SK-N-SH (cell line): Measurements from ENCODE around the gene PPP6R2. TPM values are rescaled to one million over a fixed set of nuclear protein-coding genes. Genes with fewer than 3 reads are reported as not detected.

Experiments
- CTCF ChIA-PET: fragments of 300-600, 350-600 bp; formaldehyde crosslinking; extraction: SDS; loops from one replicate; lab custom pipeline; 2021; lab: Yijun Ruan, JAX
- POLR2A ChIA-PET: fragments of 350-600 bp; sonication (Branson Sonifier 250); formaldehyde crosslinking; extraction: SDS; loops from one replicate; lab custom pipeline; 2020; ENCODE audit warnings: antibody characterized with exemption, inconsistent platforms; lab: Yijun Ruan, JAX
- DNase-seq: peaks from one replicate; pipeline ENCODE4 v3.0.0; 2012
- H2AFZ ChIP-seq: fragments of 200-600 bp; sonication (generic); 2 replicates; pipeline ENCODE4 v1.8.1; 2016; ENCODE audit warnings: antibody characterized with exemption, mild to moderate bottlenecking, low read depth
- H3F3A ChIP-seq: fragments of 200-600 bp; sonication (generic); replicated peaks from 2 replicates; pipeline ENCODE3; 2016; ENCODE audit warnings: antibody characterized with exemption, mild to moderate bottlenecking; ENCODE audit not compliant: insufficient read depth
- H3K27ac ChIP-seq, 2 experiments: fragments of 200-500 bp in 1 of 2; fragments of 200-600 bp in 1 of 2; sonication (Bioruptor generic) in 1 of 2; sonication (generic), shearing (Covaris generic) in 1 of 2; 2 replicates each; pipeline versions ENCODE4 v1.5.1 to v1.6.1; 2014 to 2016; ENCODE audit warnings: low read depth in 2 of 2, inconsistent platforms in 1 of 2, low read length in 1 of 2, mild to moderate bottlenecking in 1 of 2, mixed read lengths in 1 of 2
- H3K27me3 ChIP-seq: fragments of 200-600 bp; sonication (generic), shearing (Covaris generic); 2 replicates; pipeline ENCODE4 v1.6.1; 2016; ENCODE audit warnings: mixed run types; ENCODE audit not compliant: insufficient read depth
- H3K36me3 ChIP-seq, 2 experiments: fragments of 200-500 bp in 1 of 2; fragments of 200-600 bp in 1 of 2; sonication (Bioruptor generic) in 1 of 2; sonication (generic) in 1 of 2; replicated peaks in 1 of 2; 2 replicates each; pipeline versions ENCODE3 to v1.5.1; 2014 to 2016; ENCODE audit warnings: low read length in 1 of 2, mild to moderate bottlenecking in 1 of 2; ENCODE audit not compliant: insufficient read depth in 2 of 2, control insufficient read depth in 1 of 2
- H3K4me1 ChIP-seq, 2 experiments: fragments of 200-500 bp in 1 of 2; fragments of 200-600 bp in 1 of 2; sonication (Bioruptor generic) in 1 of 2; sonication (generic), shearing (Covaris generic) in 1 of 2; 2 replicates each; pipeline versions ENCODE4 v1.5.1 to v1.6.1; 2014 to 2016; ENCODE audit warnings: low read depth in 1 of 2, low read length in 1 of 2, mixed run types in 1 of 2; ENCODE audit not compliant: insufficient read depth in 2 of 2, control insufficient read depth in 1 of 2
- H3K4me2 ChIP-seq: fragments of 200-600 bp; sonication (generic), shearing (Covaris generic); 2 replicates; pipeline ENCODE4 v1.6.1; 2017; ENCODE audit warnings: mixed run types
- H3K4me3 ChIP-seq, 2 experiments: fragments of 200-500 bp in 1 of 2; fragments of 200-600 bp in 1 of 2; sonication (Bioruptor generic) in 1 of 2; sonication (generic), shearing (Covaris generic) in 1 of 2; 2 replicates each; pipeline versions ENCODE4 v1.5.1 to v1.8.1; 2014 to 2016; ENCODE audit warnings: low read depth in 2 of 2, inconsistent platforms in 1 of 2, low read length in 1 of 2, mild to moderate bottlenecking in 1 of 2, mixed read lengths in 1 of 2, moderate library complexity in 1 of 2
- H3K79me2 ChIP-seq: fragments of 200-600 bp; sonication (generic); 2 replicates; pipeline ENCODE4 v1.8.1; 2017; ENCODE audit warnings: mild to moderate bottlenecking; ENCODE audit not compliant: insufficient read depth
- H3K9ac ChIP-seq: fragments of 200-600 bp; sonication (generic); 2 replicates; pipeline ENCODE4 v1.6.1; 2017; ENCODE audit warnings: mixed run types
- H3K9me2 ChIP-seq: fragments of 200-600 bp; sonication (generic); 2 replicates; pipeline ENCODE4 v1.6.1; 2017; ENCODE audit warnings: mixed run types
- H3K9me3 ChIP-seq: fragments of 200-600 bp; sonication (generic); 2 replicates; pipeline ENCODE4 v1.6.1; 2017; ENCODE audit warnings: mixed run types, mild to moderate bottlenecking, moderate library complexity
- H4K20me1 ChIP-seq: fragments of 200-600 bp; sonication (generic); 2 replicates; pipeline ENCODE4 v1.6.1; 2017; ENCODE audit warnings: mild to moderate bottlenecking, mixed run types; ENCODE audit not compliant: insufficient read depth
- EP300 ChIP-seq, 2 experiments: IDR thresholded peaks; 2 replicates each; pipeline versions ENCODE4 v1.4.0 to v1.6.1; 2012; ENCODE audit warnings: borderline replicate concordance in 1 of 2, low read depth in 1 of 2, low read length in 1 of 2
- EZH2phosphoT487 ChIP-seq: fragments of 200-600 bp; sonication (generic); IDR thresholded peaks from 2 replicates; pipeline ENCODE4 v1.6.1; 2017; ENCODE audit warnings: low read depth, mixed run types, mild to moderate bottlenecking, antibody characterized with exemption, moderate library complexity, borderline replicate concordance
- GATA2 ChIP-seq: sonication (generic); formaldehyde crosslinking; IDR thresholded peaks from 2 replicates; pipeline ENCODE4 v1.5.0; 2020; ENCODE audit warnings: mild to moderate bottlenecking, missing genetic modification reagents
- MAX ChIP-seq: IDR thresholded peaks from 2 replicates; pipeline ENCODE4 v1.4.0; 2012; ENCODE audit warnings: low read depth
- MXI1 ChIP-seq: IDR thresholded peaks from 2 replicates; pipeline ENCODE4 v1.6.1; 2012; ENCODE audit warnings: mild to moderate bottlenecking, low read depth, low read length, improper control_type of control experiment
- NFIC ChIP-seq: IDR thresholded peaks from 2 replicates; pipeline ENCODE4 v1.4.0; 2012; ENCODE audit warnings: borderline replicate concordance
- POLR2AphosphoS5 ChIP-seq: IDR thresholded peaks from 2 replicates; pipeline ENCODE4 v1.6.1; 2012; ENCODE audit warnings: low read depth, low read length
- RAD21 ChIP-seq: IDR thresholded peaks from 2 replicates; pipeline ENCODE4 v1.6.1; 2012; ENCODE audit warnings: mild to moderate bottlenecking, low read length
- REST ChIP-seq: IDR thresholded peaks from 2 replicates; pipeline ENCODE4 v1.6.1; 2012; ENCODE audit warnings: mild to moderate bottlenecking, low read depth, low read length, moderate library complexity
- RXRA ChIP-seq: IDR thresholded peaks from 2 replicates; pipeline ENCODE4 v1.4.0; 2012; ENCODE audit warnings: low read depth, mild to moderate bottlenecking, borderline replicate concordance
- SIN3A ChIP-seq: IDR thresholded peaks from 2 replicates; pipeline ENCODE4 v1.6.1; 2012; ENCODE audit warnings: low read depth, mild to moderate bottlenecking, low read length, moderate library complexity, borderline replicate concordance
- SMC3 ChIP-seq: IDR thresholded peaks from 2 replicates; pipeline ENCODE4 v1.6.1; 2012; ENCODE audit warnings: low read depth, low read length, improper control_type of control experiment
- TAF1 ChIP-seq: IDR thresholded peaks from 2 replicates; pipeline ENCODE4 v1.6.1; 2012; ENCODE audit warnings: low read depth, mild to moderate bottlenecking, low read length, moderate library complexity, borderline replicate concordance
- YY1 ChIP-seq: IDR thresholded peaks from 2 replicates; pipeline ENCODE4 v1.4.0; 2012; ENCODE audit warnings: low read depth, mild to moderate bottlenecking
- whole genome bisulfite sequencing: methylation state at CpG from one replicate; pipeline ENCODE4 v1.1.6; 2017; ENCODE audit warnings: low lambda C conversion rate; 5-methylcytosine and 5-hydroxymethylcytosine counted together
- polyA plus RNA-seq, 3 experiments: library from polyadenylated mRNA; depleted of rRNA; stranded (reverse); fragments of >200 nt; gene quantifications; 2 replicates each; pipeline ENCODE4 v1.2.3, GENCODE V29; 2012
- TF ChIP-seq, protein P1 (sequence below): IDR thresholded peaks from 2 replicates; pipeline ENCODE4; 2012
- TF ChIP-seq, protein P2 (sequence below): fragments of 150-350 bp; IDR thresholded peaks from 2 replicates; pipeline ENCODE4 v1.6.1; 2016; ENCODE audit warnings: mild to moderate bottlenecking, low read depth, low read length

PPP6R2 gene
- polyA plus RNA-seq, 1 of the 3 experiments (the other 2 are of a cell fraction), result 45.7 TPM

DNA sequence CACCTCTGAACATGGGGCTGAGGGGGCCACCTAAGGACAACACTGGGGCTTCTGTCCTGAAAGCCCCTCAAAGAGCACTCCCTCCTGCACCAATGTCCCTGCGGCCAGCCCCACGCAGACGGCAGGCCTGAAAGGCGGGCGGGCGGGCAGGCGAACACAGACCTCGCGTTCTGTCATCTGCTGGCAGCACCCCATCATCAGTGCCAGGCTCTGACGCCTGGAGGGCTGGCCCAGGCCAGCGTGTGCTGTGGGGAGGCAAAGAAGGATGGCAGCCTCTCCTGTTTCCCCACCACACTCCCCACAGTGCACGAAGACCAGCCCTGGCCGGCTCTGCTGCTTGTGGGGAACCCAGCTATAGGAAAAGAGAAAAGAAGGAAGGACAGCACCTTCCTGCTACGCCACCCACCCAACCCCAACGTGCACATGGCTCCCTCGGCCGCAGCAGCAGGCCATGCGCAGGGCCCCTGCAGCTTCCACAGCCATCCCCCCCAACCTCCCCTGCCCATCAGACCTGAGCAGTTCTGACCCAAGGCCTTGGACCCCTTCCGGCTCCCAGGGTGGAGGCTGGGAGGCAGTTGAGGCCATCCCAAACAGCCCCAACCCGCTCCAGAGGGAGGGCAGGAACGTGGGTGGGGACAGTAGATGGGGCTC lies 128.2 kb downstream of the PPP6R2 start:
- no peak overlapping the region for H2AFZ ChIP-seq
- 94% methylated on average over 16 of the region's 21 CpGs for WGBS
- no peaks in the 10 kb centered on the region for H3F3A ChIP-seq
- H3K27ac ChIP-seq, result no peak overlapping the region; a peak in 1 of 4 replicates
- POLR2A ChIA-PET, result no interaction called here
- H3K9me3 ChIP-seq, result no peaks in the 10 kb centered on the region
- CTCF ChIA-PET, result interaction anchor here (0.7 to 1.2 kb wide), 4 partner anchors 10 to 55 kb away, joined by 3 read pairs; partner anchors contain the start of gene ADM2
- H3K27me3 ChIP-seq, result no peaks in the 10 kb centered on the region
- no peak overlapping the region for H3K9ac ChIP-seq
- no peak overlapping the region for H3K4me3 ChIP-seq
- peaks cover 63% of the 10 kb centered on the region for H3K79me2 ChIP-seq
- peaks cover 4 to 39% of the 10 kb centered on the region in 2 experiments; a peak in 2 of 4 replicates for H3K4me1 ChIP-seq
- peaks cover 65% of the 10 kb centered on the region for H4K20me1 ChIP-seq
- peaks cover 0 to 15% of the 10 kb centered on the region in 2 experiments for H3K36me3 ChIP-seq
- no peaks in the 10 kb centered on the region for H3K9me2 ChIP-seq
- no peak overlapping the region for H3K4me2 ChIP-seq
- DNase-seq, result no peak
- TF ChIP-seq NFIC (no peak), GATA2 (CRISPR knock-in tag) (no peak), TAF1 (no peak), MXI1 (no peak), REST (no peak), POLR2AphosphoS5 (no peak), SIN3A (no peak), EP300 (IDR thresholded peaks at IDR 0.05; ENCODE audit: borderline replicate concordance in 1 of 2, low read depth in 1 of 2, low read length in 1 of 2) (no peak), EZH2phosphoT487 (no peak), YY1 (no peak), RXRA (no peak), RAD21 (no peak), SMC3 (no peak), MAX (no peak)
- TF ChIP-seq, protein P1, sequence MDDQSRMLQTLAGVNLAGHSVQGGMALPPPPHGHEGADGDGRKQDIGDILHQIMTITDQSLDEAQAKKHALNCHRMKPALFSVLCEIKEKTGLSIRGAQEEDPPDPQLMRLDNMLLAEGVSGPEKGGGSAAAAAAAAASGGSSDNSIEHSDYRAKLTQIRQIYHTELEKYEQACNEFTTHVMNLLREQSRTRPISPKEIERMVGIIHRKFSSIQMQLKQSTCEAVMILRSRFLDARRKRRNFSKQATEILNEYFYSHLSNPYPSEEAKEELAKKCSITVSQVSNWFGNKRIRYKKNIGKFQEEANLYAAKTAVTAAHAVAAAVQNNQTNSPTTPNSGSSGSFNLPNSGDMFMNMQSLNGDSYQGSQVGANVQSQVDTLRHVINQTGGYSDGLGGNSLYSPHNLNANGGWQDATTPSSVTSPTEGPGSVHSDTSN, result no peak
- TF ChIP-seq, protein P2, sequence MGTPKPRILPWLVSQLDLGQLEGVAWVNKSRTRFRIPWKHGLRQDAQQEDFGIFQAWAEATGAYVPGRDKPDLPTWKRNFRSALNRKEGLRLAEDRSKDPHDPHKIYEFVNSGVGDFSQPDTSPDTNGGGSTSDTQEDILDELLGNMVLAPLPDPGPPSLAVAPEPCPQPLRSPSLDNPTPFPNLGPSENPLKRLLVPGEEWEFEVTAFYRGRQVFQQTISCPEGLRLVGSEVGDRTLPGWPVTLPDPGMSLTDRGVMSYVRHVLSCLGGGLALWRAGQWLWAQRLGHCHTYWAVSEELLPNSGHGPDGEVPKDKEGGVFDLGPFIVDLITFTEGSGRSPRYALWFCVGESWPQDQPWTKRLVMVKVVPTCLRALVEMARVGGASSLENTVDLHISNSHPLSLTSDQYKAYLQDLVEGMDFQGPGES, result no peak
